HG03520 (cell line): ENCODE measurements around the gene MYLK2.

ENCODE experiments used
- ATAC-seq: cut with Tn5 transposase; IDR thresholded peaks from one replicate; pipeline ENCODE4 v1.9.1; 2021; ENCODE audit warnings: mild to moderate bottlenecking, moderate library complexity; ENCODE audit not compliant: unreplicated experiment

Gene MYLK2

GRCh38 chr20:31870726-31871617 lies 51.8 kb downstream of the MYLK2 start:
- ATAC-seq, result no peak

GRCh38 chr20:31871618-31871954 lies 52.4 kb downstream of the MYLK2 start:
- no peak for ATAC-seq

- ATAC-seq, result no peak
Observed at GRCh38 chr20:31872406-31872805, 53.2 kb downstream of the MYLK2 start.

- ATAC-seq, result no peak
Observed at GRCh38 chr20:31875671-31876070, 56.5 kb downstream of the MYLK2 start.

GRCh38 chr20:31877684-31878083 lies 58.5 kb downstream of the MYLK2 start:
- ATAC-seq, result no peak

GRCh38 chr20:31879143-31879987 lies 60.2 kb downstream of the MYLK2 start:
- ATAC-seq, result peak; percentile 93

GRCh38 chr20:31881945-31882344 lies 62.8 kb downstream of the MYLK2 start:
- no peak for ATAC-seq

- ATAC-seq, result no peak
Observed at GRCh38 chr20:31883829-31884228, 64.7 kb downstream of the MYLK2 start.
